GM12801 (cell line): ENCODE results near the gene ZDHHC14.

Source experiments
- CTCF ChIP-seq: IDR thresholded peaks from one replicate; pipeline ENCODE4 v1.5.1; 2011; ENCODE audit warnings: control low read depth; ENCODE audit not compliant: insufficient read length; ENCODE audit errors: extremely low read depth

The ZDHHC14 gene

GRCh38 chr6:157718503-157719187 is 337.7 kb downstream of the ZDHHC14 start:
- TF ChIP-seq CTCF: no peak

GRCh38 chr6:157721426-157721825 is 340.4 kb downstream of the ZDHHC14 start:
- no peak for TF ChIP-seq CTCF

DNA sequence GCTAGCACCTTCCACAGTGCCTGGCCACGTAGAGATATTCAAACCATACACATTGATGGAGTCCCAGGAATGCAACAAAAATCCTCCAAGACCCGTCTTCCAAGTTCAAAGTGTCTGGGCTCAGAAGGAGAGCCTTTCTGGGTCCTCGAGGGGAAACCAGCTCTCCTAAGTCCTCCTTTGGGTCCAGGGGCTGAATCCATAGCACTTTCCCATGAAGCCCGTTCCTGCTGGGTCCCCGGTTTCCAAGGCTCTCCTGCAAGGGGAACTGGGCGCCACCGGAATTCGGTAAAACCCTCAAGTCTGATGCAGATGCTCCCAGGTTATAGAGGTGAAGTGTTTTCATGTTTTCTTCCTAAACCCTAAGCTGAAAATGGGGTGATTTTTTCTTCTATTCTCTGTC is 340.8 kb downstream of the ZDHHC14 start:
- TF ChIP-seq CTCF: no peak

DNA sequence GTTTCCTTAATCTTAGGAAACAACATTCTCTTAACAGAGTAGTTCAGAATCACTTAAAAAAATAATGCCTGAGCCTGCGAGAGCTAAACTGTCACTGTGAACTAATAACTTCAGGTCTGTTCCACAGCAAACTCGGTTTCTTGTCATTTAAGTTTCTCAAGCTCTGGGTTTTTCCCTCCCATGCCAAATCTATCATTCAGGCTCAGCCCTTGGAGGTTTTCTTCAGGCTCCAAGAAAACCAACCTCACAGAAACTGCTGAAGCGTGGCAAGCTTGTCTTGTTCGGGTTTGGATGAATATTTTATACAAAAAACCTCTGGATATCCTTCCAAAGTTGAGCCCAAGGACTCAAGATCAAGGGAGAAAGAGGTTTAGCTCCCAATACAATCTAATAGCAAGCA is 342.4 kb downstream of the ZDHHC14 start:
- no peak for TF ChIP-seq CTCF

GRCh38 chr6:157724138-157724820 is 343.3 kb downstream of the ZDHHC14 start:
- TF ChIP-seq CTCF: no peak

DNA sequence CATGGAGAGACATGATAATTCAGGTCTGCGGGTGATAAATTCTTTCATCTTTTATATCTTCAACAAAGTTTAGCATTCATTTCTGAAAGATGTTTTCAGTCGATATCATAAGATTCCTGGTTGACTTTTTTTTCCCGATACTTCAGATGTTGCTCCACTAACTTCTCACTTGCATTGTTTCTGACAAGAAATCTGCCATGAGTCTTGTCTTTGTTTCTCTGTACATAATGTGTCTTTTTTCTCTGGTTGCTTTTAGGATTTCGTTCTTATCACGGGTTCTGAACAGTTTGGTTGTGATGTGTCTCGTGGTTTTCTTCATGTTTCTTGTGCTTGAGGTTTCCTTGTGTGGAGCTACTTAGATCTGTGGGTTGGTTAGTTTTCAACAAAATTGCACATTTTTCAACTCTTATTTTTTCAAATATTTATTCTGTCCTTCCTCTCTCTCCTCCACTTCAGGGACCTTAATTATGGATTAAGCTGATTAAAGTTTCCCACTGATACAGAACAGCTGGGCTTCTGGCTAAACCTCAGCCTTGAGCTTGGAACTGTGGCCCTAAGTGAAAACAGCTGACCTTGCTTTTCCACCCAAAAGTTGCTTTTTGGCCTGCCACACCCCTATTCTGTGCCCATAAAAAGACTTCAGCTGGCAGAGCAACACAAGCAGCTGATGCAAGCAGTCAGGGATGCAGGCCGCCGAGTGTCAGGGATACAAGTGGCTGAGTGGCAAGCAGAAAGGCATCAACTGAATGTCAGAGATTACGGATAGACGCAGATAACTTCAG is 344.2 kb downstream of the ZDHHC14 start:
- TF ChIP-seq CTCF: no peak

DNA sequence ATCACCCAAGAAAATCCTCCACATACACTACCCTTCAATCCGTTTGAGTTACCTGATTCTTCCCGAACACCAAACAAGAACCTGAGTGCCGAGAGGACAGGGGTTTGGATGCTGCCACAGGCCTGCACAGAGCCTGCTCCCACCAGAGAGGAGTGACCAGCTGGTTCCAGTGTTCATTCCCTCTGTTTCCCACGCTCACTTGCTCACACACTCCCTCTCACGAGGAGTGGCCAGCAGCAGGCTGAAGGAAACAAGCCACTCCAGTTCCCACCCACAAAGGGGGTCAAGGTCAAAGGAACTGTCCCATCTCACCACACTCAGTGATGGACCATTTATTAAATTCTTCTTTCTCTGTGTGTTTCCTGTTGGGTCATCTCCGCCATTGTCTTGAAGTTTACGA is 344.8 kb downstream of the ZDHHC14 start:
- no peak for TF ChIP-seq CTCF
